Hematopoietic multipotent progenitor cell treated with erythropoietin and hydrocortisone succinate and interleukin-3 and kit ligand, for 15 days (in vitro differentiated cells): ENCODE results near the gene PPP2R5C.

Experiments used
- DNase-seq: peaks from one replicate; pipeline ENCODE4 v3.0.0-alpha.2; 2015; ENCODE audit warnings: low spot score

PPP2R5C gene

GRCh38 chr14:101865288-101865687, 103.8 kb downstream of the PPP2R5C start:
- no peak for DNase-seq

- DNase-seq: no peak
These were observed 106.3 kb downstream of the PPP2R5C start for GRCh38 chr14:101867854-101868253.

GRCh38 chr14:101869217-101869616, 107.7 kb downstream of the PPP2R5C start:
- DNase-seq: no peak

- DNase-seq: no peak
These were observed 108.9 kb downstream of the PPP2R5C start for GRCh38 chr14:101870273-101870939.

- DNase-seq: no peak
These were observed 110.8 kb downstream of the PPP2R5C start for GRCh38 chr14:101872346-101872745.

- no peak for DNase-seq
These were observed 111.7 kb downstream of the PPP2R5C start for GRCh38 chr14:101873076-101873825.

GRCh38 chr14:101873991-101874390, 112.5 kb downstream of the PPP2R5C start:
- no peak for DNase-seq

- DNase-seq: no peak
These were observed 113.7 kb downstream of the PPP2R5C start for GRCh38 chr14:101875041-101875726.

- DNase-seq: no peak
These were observed 114.4 kb downstream of the PPP2R5C start for GRCh38 chr14:101875727-101876554.

- DNase-seq: peak; percentile 66
These were observed 115.0 kb downstream of the PPP2R5C start for GRCh38 chr14:101876555-101876938.

- no peak for DNase-seq
These were observed 116.3 kb downstream of the PPP2R5C start for GRCh38 chr14:101877766-101878165.

- no peak for DNase-seq
These were observed 116.8 kb downstream of the PPP2R5C start for GRCh38 chr14:101878211-101878821.

- no peak for DNase-seq
These were observed 117.5 kb downstream of the PPP2R5C start for GRCh38 chr14:101878822-101879528.

GRCh38 chr14:101879529-101880336, 118.2 kb downstream of the PPP2R5C start:
- DNase-seq: no peak

- DNase-seq: no peak
These were observed 119.9 kb downstream of the PPP2R5C start for GRCh38 chr14:101881426-101881825.

- no peak for DNase-seq
These were observed 120.8 kb downstream of the PPP2R5C start for GRCh38 chr14:101882141-101882935.

GRCh38 chr14:101884089-101884933, 122.8 kb downstream of the PPP2R5C start:
- no peak for DNase-seq

- DNase-seq: no peak
These were observed 123.5 kb downstream of the PPP2R5C start for GRCh38 chr14:101884934-101885576.
